Astrocyte (in vitro differentiated cells and primary cell): ENCODE results near the gene PLLP. TPM values are rescaled to one million over a fixed set of nuclear protein-coding genes. Genes with fewer than 3 reads are reported as not detected.

Source experiments
- DNase-seq: peaks from one replicate; pipeline ENCODE4 v3.0.0-alpha.2; 2010; ENCODE audit warnings: low read depth
- FAIRE-seq: peaks from 2 replicates; lab custom pipeline; 2011; peaks lifted over from hg19 to GRCh38; lab: Jason Lieb, UNC
- H2AFZ ChIP-seq: 2 replicates; pipeline ENCODE4 v1.6.0; 2012; ENCODE audit warnings: low read depth, low read length, inconsistent platforms
- H3K27ac ChIP-seq: 2 replicates; pipeline ENCODE4 v1.5.1; 2011; ENCODE audit warnings: low read depth, low read length, inconsistent platforms
- H3K27me3 ChIP-seq: 2 replicates; pipeline ENCODE4 v1.6.0; 2011; ENCODE audit warnings: low read length, inconsistent platforms; ENCODE audit not compliant: insufficient read depth
- H3K36me3 ChIP-seq: 2 replicates; pipeline ENCODE4 v1.5.1; 2011; ENCODE audit warnings: low read length, inconsistent platforms; ENCODE audit not compliant: insufficient read depth
- H3K4me1 ChIP-seq: 2 replicates; pipeline ENCODE4 v1.5.1; 2011; ENCODE audit warnings: low read length, inconsistent platforms; ENCODE audit not compliant: insufficient read depth
- H3K4me2 ChIP-seq: 2 replicates; pipeline ENCODE4 v1.6.0; 2012; ENCODE audit warnings: low read length, inconsistent platforms
- H3K4me3 ChIP-seq: 2 replicates; pipeline ENCODE4 v1.5.1; 2011; ENCODE audit warnings: low read depth, mild to moderate bottlenecking, low read length, inconsistent platforms; ENCODE audit not compliant: insufficient read depth
- H3K79me2 ChIP-seq: 2 replicates; pipeline ENCODE4 v1.6.0; 2012; ENCODE audit warnings: mild to moderate bottlenecking, low read length, inconsistent platforms; ENCODE audit not compliant: insufficient read depth
- H3K9ac ChIP-seq: 2 replicates; pipeline ENCODE4 v1.6.0; 2012; ENCODE audit warnings: mild to moderate bottlenecking, low read length, inconsistent platforms
- H3K9me3 ChIP-seq: 2 replicates; pipeline ENCODE4 v1.5.1; 2012; ENCODE audit warnings: low read depth, mild to moderate bottlenecking, low read length, inconsistent platforms; ENCODE audit not compliant: insufficient read depth
- H4K20me1 ChIP-seq: 2 replicates; pipeline ENCODE4 v1.6.0; 2012; ENCODE audit warnings: low read length, inconsistent platforms; ENCODE audit not compliant: insufficient read depth
- H3K27ac Mint-ChIP-seq: one replicate; pipeline ENCODE4 v1.8.0; 2021; ENCODE audit warnings: mild to moderate bottlenecking, mixed read lengths; ENCODE audit not compliant: unreplicated experiment
- H3K27me3 Mint-ChIP-seq: one replicate; pipeline ENCODE4 v1.8.0; 2021; ENCODE audit warnings: low read depth, mixed read lengths; ENCODE audit not compliant: unreplicated experiment
- H3K36me3 Mint-ChIP-seq: one replicate; pipeline ENCODE4 v1.8.0; 2021; ENCODE audit warnings: low read depth, mixed read lengths; ENCODE audit not compliant: unreplicated experiment
- H3K4me1 Mint-ChIP-seq: one replicate; pipeline ENCODE4 v1.8.0; 2021; ENCODE audit warnings: low read depth, mixed read lengths; ENCODE audit not compliant: unreplicated experiment
- H3K4me3 Mint-ChIP-seq: one replicate; pipeline ENCODE4 v1.8.0; 2021; ENCODE audit warnings: mild to moderate bottlenecking, moderate library complexity, mixed read lengths; ENCODE audit not compliant: unreplicated experiment
- H3K9me3 Mint-ChIP-seq: one replicate; pipeline ENCODE4 v1.8.0; 2021; ENCODE audit warnings: mild to moderate bottlenecking, mixed read lengths; ENCODE audit not compliant: unreplicated experiment
- EZH2 ChIP-seq: IDR thresholded peaks from 2 replicates; pipeline ENCODE4 v1.6.1; 2012; ENCODE audit warnings: mild to moderate bottlenecking, low read length, inconsistent platforms; ENCODE audit not compliant: insufficient read depth
- total RNA-seq: library from RNA; stranded (reverse); gene quantifications from 2 replicates; pipeline ENCODE4 v1.2.1, GENCODE V29; 2021
- TF ChIP-seq, protein P1 (sequence below): IDR thresholded peaks from 2 replicates; pipeline ENCODE4 v1.5.1; 2011; ENCODE audit warnings: low read depth, mild to moderate bottlenecking, inconsistent platforms, low read length, moderate library complexity; ENCODE audit not compliant: insufficient read depth

PLLP gene
- total RNA-seq, 1 donor from 2014 or later, result 0.93 TPM

DNA sequence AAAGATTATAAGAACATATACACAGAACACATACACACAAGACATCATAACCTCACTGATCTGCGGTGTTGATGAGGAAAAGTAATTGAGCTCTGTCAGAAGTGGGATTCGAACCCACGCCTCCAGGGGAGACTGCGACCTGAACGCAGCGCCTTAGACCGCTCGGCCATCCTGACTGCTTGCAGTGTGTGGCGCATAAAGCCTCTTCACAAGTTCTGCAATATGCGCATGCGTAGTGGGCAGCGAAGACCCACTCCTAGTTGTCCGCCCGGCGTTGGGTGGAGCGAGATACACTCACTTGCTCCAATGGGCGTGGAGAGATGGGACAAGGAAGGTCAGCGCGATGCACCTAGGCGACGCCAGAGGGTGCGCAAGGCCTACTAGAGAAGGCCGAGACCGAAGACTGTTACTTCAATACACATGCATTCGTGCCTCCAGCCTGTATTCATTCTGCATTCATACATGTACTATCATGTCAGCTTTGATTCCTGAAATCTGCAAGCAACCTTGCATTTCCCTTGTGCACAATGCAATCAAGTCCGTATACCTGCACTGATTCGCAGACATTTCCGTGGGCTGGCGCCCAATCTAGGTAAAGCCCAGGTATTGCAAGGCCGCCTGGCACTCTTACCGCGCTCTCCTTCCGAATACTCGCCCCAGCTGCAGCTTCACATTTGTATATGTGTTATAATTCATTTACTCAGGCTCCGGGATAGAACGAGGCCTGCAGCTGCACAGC is 16.1 kb upstream of the PLLP start:
- H3K9me3 ChIP-seq, result no peaks in the 10 kb centered on the region
- peak overlapping the region; percentile 70 for H2AFZ ChIP-seq
- H3K4me3 ChIP-seq, result peak overlapping the region; percentile 74
- DNase-seq (peak; percentile 90), FAIRE-seq (peak; percentile 92)
- H3K27me3 Mint-ChIP-seq, result no peaks in the 10 kb centered on the region
- H3K36me3 Mint-ChIP-seq, result no peaks in the 10 kb centered on the region
- H3K27me3 ChIP-seq, result peaks cover 2% of the 10 kb centered on the region
- H3K27ac ChIP-seq, result peak overlapping the region; percentile 58
- TF ChIP-seq, protein P1, sequence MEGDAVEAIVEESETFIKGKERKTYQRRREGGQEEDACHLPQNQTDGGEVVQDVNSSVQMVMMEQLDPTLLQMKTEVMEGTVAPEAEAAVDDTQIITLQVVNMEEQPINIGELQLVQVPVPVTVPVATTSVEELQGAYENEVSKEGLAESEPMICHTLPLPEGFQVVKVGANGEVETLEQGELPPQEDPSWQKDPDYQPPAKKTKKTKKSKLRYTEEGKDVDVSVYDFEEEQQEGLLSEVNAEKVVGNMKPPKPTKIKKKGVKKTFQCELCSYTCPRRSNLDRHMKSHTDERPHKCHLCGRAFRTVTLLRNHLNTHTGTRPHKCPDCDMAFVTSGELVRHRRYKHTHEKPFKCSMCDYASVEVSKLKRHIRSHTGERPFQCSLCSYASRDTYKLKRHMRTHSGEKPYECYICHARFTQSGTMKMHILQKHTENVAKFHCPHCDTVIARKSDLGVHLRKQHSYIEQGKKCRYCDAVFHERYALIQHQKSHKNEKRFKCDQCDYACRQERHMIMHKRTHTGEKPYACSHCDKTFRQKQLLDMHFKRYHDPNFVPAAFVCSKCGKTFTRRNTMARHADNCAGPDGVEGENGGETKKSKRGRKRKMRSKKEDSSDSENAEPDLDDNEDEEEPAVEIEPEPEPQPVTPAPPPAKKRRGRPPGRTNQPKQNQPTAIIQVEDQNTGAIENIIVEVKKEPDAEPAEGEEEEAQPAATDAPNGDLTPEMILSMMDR, result peak; percentile 99
- TF ChIP-seq EZH2, result no peak
- peaks cover 5% of the 10 kb centered on the region for H3K4me1 Mint-ChIP-seq
- peak overlapping the region; percentile 56 for H3K9ac ChIP-seq
- H3K4me3 Mint-ChIP-seq, result no peak overlapping the region
- no peaks in the 10 kb centered on the region for H3K36me3 ChIP-seq
- no peaks in the 10 kb centered on the region for H4K20me1 ChIP-seq
- no peaks in the 10 kb centered on the region for H3K9me3 Mint-ChIP-seq
- H3K27ac Mint-ChIP-seq, result no peak overlapping the region
- no peaks in the 10 kb centered on the region for H3K79me2 ChIP-seq
- H3K4me2 ChIP-seq, result peak overlapping the region; percentile 85
- peaks cover 11% of the 10 kb centered on the region for H3K4me1 ChIP-seq

GRCh38 chr16:57299719-57300386 is 15.4 kb upstream of the PLLP start:
- peak; percentile 91 for DNase-seq
- H3K9me3 Mint-ChIP-seq, result no peaks in the 10 kb centered on the region
- TF ChIP-seq EZH2, result no peak
- TF ChIP-seq, protein P1, result peak; percentile 16
- Histone ChIP-seq H3K36me3 (no peaks in the 10 kb centered on the region), H3K79me2 (no peaks in the 10 kb centered on the region), H4K20me1 (no peaks in the 10 kb centered on the region), H3K4me2 (peak overlapping the region; percentile 85), H3K27ac (peak overlapping the region; percentile 58), H3K4me1 (peaks cover 11% of the 10 kb centered on the region), H3K27me3 (peaks cover 2% of the 10 kb centered on the region), H3K9ac (peak overlapping the region; percentile 76), H2AFZ (peak overlapping the region; percentile 62), H3K4me3 (peak overlapping the region; percentile 74), H3K9me3 (no peaks in the 10 kb centered on the region)
- H3K4me1 Mint-ChIP-seq, result peaks cover 5% of the 10 kb centered on the region
- H3K36me3 Mint-ChIP-seq, result no peaks in the 10 kb centered on the region
- H3K4me3 Mint-ChIP-seq, result no peak overlapping the region
- no peak for FAIRE-seq
- no peak overlapping the region for H3K27ac Mint-ChIP-seq
- H3K27me3 Mint-ChIP-seq, result no peaks in the 10 kb centered on the region
